Endothelial cell of umbilical vein (primary cell): ENCODE measurements around the gene GTPBP3.

Experiments used
- CTCF ChIP-seq, 2 donors: IDR thresholded peaks; 1 replicate in 1 of 2; 2 replicates in 1 of 2; pipeline ENCODE4 v1.5.1; 2011; ENCODE audit warnings: low read length in 2 of 2, mild to moderate bottlenecking in 2 of 2, moderate library complexity in 2 of 2, control low read depth in 1 of 2, inconsistent platforms in 1 of 2, low read depth in 1 of 2; ENCODE audit not compliant: insufficient read depth in 1 of 2; ENCODE audit errors: extremely low read depth in 1 of 2
- EZH2 ChIP-seq: IDR thresholded peaks from 2 replicates; pipeline ENCODE4 v1.6.1; 2012; ENCODE audit warnings: borderline replicate concordance, low read depth, mild to moderate bottlenecking, moderate library complexity, low read length, inconsistent platforms; ENCODE audit not compliant: severe bottlenecking
- JUN ChIP-seq: IDR thresholded peaks from 2 replicates; pipeline ENCODE4 v1.6.1; 2011; ENCODE audit warnings: borderline replicate concordance, low read depth; ENCODE audit not compliant: insufficient read length, insufficient read depth
- MYC ChIP-seq: IDR thresholded peaks from one replicate; pipeline ENCODE4 v1.6.1; 2011; ENCODE audit warnings: mild to moderate bottlenecking, low read depth, low read length
- POLR2A ChIP-seq: IDR thresholded peaks from 2 replicates; pipeline ENCODE4 v1.6.1; 2012; ENCODE audit warnings: low read depth, mild to moderate bottlenecking, control low read depth, low read length

- no peak for TF ChIP-seq CTCF (IDR thresholded peaks at IDR 0.05; ENCODE audit: extremely low read depth in 1 of 2, insufficient read depth in 1 of 2, low read depth in 1 of 2, low read length in 2 of 2)
- TF ChIP-seq MYC, result no peak
- no peak for TF ChIP-seq JUN
- no peak for TF ChIP-seq POLR2A
- no peak for TF ChIP-seq EZH2
These were observed 36.2 kb upstream of the GTPBP3 start for GRCh38 chr19:17300992-17301619.
